NCI-H526 treated with DMSO at 0.1 percent for 48 hours (cell line): ENCODE results near the gene PLCL1.

Experiments
- DNase-seq: peaks from one replicate; lab custom pipeline; 2025; lab: John Stamatoyannopoulos, UW

Gene PLCL1

DNA sequence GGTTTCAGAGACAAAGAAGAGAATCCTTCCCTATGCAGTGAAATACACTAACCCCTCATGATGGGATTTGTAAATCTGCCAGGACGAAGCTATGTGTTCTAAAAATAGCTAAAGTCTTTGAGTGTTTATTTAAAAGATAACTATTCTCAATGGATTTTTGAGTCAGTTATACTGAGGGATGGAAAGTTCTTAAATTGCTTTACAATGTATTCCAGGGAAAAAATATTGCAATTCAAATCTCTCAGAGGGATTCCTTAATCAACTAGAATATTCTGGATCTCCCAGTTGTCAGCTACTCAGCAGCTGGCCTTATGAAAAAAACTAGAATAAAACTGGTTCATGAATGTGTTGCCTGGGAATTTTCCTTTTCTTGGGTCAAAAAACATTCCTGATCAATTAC, 312.4 kb downstream of the PLCL1 start:
- DNase-seq = no peak

GRCh38 chr2:198117406-198118041, 313.1 kb downstream of the PLCL1 start:
- DNase-seq = no peak

DNA sequence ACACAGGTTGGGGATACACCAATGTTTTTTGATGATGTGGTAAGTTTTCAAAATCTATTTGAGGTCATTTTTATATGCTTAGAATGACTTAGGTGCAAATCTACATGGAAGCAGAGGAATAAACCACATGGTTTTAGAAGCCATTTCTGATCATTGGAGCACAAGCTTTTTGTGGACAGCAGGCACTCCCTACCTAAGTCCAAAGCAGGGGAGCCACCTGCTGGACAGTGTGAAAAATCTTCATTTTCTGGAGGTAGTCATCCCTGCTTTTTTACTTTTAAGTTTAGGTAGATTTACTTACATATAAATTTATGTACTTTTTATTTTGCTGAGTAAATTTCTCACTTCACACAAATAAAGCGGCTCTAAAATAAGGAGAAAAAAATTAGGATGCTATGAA, 323.2 kb downstream of the PLCL1 start:
- DNase-seq = peak; percentile 18

DNA sequence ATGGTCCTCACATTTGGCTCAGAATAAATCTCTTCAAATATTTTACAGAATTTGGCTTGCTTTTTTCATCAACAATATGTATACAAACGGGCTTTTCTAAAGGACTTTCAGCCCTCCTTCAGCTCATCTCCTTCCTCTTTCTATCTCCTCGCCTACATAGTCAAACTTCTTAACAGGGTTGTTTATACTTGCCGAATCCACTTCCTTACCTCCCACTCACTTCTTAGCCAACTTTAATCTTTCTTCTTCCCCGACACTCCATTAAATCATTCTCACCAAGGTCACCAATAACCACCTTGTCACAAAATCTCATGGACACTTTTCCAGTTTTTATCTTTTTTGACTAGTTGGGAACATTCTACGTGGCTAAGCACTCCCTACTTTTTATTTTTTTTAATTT, 325.2 kb downstream of the PLCL1 start:
- DNase-seq = no peak

- no peak for DNase-seq
Measured at GRCh38 chr2:198134293-198134955, 330.0 kb downstream of the PLCL1 start.

DNA sequence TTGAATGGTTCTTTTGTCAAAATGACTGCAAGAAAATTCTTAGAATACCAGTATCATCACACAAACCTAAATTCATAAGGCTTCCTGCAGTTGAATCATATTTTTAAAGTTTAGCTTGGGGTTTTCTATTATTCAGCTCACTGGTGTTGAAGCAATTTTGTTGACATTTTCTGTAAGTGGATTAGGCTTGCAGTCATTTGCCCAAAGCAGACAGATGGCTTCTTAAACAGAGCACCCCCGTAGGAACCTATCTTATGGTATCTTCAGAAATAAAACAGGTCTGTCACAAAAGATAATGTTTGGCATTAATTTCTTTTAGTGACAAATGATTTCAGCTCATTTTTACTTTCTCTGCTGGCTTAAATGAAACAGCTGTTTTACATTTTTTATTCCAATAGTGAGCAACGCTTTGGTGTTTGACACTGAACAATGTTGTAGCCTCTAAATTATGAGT, 331.1 kb downstream of the PLCL1 start:
- DNase-seq = no peak

- no peak for DNase-seq
Measured at GRCh38 chr2:198136142-198136541, 331.7 kb downstream of the PLCL1 start.

DNA sequence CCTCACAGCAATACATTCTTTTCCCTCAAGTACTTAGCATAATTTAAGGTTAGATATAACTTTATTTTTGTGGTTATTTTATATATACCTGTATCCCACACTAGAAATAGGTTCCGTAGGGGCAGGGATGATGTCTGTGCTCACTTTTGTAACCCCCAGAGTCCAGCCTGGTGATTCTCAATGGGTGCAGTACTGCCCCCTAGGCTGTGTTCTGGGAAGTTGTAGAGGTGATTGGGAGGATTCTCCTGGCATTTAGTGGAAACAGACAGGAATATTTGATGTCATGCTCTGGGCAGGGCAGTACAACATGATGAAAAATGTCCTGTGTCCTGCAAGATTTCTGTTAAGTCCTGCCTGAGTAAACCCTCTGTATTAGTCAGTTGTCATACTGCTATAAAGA, 333.3 kb downstream of the PLCL1 start:
- DNase-seq = no peak

DNA sequence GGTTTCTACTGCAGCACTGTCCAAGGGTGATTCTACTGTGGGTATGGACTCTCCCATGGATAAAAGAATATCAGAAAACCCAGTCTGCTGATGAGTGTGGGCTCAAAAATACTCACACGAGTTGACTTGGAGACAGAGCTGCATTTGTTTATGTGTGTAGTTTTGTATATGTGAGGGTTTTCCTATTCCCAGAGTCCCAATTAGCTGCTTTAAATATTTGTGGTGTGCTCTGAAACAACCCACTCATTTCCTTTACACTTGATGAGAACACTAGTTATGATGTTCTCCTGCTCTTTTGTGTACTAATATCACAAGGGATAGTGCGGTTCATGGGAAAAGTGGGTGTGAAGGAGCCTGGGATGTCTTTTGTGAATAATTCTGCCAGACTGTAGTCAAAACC, 337.3 kb downstream of the PLCL1 start:
- no peak for DNase-seq

- DNase-seq = no peak
Measured at GRCh38 chr2:198143156-198143555, 338.8 kb downstream of the PLCL1 start.

- no peak for DNase-seq
Measured at GRCh38 chr2:198143793-198144192, 339.4 kb downstream of the PLCL1 start.

DNA sequence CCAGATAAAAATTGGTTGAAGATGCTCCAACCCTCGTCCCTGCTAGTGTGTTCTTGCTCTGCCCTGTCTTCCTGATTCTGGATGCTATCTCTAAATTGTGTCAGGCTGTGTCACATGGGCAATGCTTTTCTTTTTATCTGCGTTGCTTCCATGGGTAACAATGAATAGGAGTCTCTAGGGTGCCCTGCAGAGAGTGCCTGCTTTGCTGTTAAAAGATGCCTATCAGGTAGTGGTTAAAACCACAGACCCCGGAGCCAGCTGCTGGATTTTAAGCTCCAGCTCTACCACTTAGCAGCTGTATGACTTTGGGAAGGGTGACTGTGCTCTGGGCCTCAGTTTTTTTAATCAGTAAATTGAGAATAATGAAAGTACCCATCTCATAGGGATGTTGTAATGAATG, 340.3 kb downstream of the PLCL1 start:
- DNase-seq = no peak

GRCh38 chr2:198146346-198146940, 342.1 kb downstream of the PLCL1 start:
- no peak for DNase-seq

DNA sequence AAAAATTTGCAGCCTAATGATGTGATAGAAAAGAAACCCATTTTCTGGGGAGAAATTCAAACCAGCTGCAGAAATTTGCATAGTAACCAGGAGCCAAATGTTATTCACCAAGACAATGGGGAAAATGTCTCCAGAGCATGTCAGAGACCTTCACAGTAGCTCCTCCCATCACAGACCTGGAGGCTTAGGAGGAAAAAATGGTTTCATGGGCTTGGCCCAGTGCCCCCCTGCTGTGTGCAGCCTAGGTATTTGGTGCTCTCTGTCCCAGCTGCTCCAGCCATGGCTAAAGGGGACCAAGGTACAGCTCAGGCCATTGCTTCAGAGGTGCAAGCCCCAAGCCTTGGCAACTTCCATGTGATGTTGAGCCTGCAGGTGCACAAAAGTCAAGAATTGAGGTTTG, 352.9 kb downstream of the PLCL1 start:
- DNase-seq = no peak

- DNase-seq = no peak
Measured at GRCh38 chr2:198161151-198161550, 356.8 kb downstream of the PLCL1 start.

- DNase-seq = no peak
Measured at GRCh38 chr2:198162276-198162675, 357.9 kb downstream of the PLCL1 start.

DNA sequence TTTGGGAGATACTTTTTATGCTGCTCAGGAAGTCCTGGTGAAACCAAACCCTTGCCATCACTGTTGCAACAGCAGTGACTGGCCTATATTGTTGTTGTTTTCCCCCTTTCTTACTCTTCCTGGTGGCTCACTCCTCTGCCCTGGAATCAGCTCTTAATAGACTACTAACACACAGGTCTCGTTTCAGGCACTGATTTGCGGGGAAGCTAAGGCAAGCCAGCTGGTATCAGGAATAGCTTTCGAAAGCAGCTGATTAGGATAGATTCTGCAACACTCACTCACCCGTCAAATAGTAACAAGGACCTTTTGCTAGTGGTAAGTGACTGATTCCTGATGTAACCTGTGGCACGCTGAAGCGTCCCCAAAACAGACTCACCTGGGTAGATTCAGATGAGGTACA, 360.4 kb downstream of the PLCL1 start:
- DNase-seq = no peak

GRCh38 chr2:198165289-198165688, 360.9 kb downstream of the PLCL1 start:
- no peak for DNase-seq

- no peak for DNase-seq
Measured at GRCh38 chr2:198167346-198167745, 363.0 kb downstream of the PLCL1 start.

- no peak for DNase-seq
Measured at GRCh38 chr2:198168651-198169050, 364.3 kb downstream of the PLCL1 start.

GRCh38 chr2:198173242-198173641, 368.8 kb downstream of the PLCL1 start:
- DNase-seq = no peak

- no peak for DNase-seq
Measured at GRCh38 chr2:198173864-198174263, 369.5 kb downstream of the PLCL1 start.

- DNase-seq = no peak
Measured at GRCh38 chr2:198175271-198175670, 370.9 kb downstream of the PLCL1 start.

DNA sequence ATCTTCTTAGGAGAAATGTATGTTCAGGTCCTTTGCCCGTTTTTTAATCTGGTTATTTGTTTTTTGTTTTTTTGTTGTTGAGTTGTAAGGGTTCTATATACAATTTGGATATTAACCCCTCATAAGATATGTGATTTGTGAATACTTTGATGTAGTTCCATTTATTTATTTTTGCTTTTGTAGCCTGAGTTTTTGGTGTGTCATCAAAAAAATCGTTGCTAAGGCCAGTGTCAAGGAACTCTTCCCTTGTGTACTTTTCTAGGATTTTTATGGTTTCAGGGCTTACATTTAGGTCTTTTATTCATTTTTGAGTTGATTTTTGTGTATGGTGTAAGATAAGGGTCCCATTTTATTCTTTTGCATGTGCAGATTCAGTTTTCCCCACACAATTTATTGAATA, 372.6 kb downstream of the PLCL1 start:
- no peak for DNase-seq
